Measurements from ENCODE around the gene PRSS38. TPM values are rescaled to one million over a fixed set of nuclear protein-coding genes. Genes with fewer than 3 reads are reported as not detected.
A peak's percentile ranks its signal among the peaks of the same experiment; 100 is the strongest.

The PRSS38 gene
- total RNA-seq, 2 donors from 2014 or later = not detected

GRCh38 chr1:227774821-227775661 is 40.4 kb upstream of the PRSS38 start:
- peaks cover 35% of the 10 kb centered on the region for H3K36me3 Mint-ChIP-seq (ENCODE audit: low read depth)
- H3K27me3 Mint-ChIP-seq = no peaks in the 10 kb centered on the region
- no peak overlapping the region for H3K4me3 Mint-ChIP-seq
- ATAC-seq (replicated peaks) = no peak
- no peaks in the 10 kb centered on the region for H3K9me3 Mint-ChIP-seq
- no peak overlapping the region for H3K27ac Mint-ChIP-seq
- H3K4me1 Mint-ChIP-seq = peaks cover 11% of the 10 kb centered on the region

GRCh38 chr1:227775841-227776240 is 39.6 kb upstream of the PRSS38 start:
- Mint-ChIP-seq H3K27me3 (no peaks in the 10 kb centered on the region), H3K4me3 (no peak overlapping the region), H3K27ac (no peak overlapping the region), H3K9me3 (no peaks in the 10 kb centered on the region), H3K36me3 (ENCODE audit: low read depth) (peaks cover 35% of the 10 kb centered on the region), H3K4me1 (peaks cover 11% of the 10 kb centered on the region)
- ATAC-seq (replicated peaks) = no peak

GRCh38 chr1:227776331-227776771 is 39.1 kb upstream of the PRSS38 start:
- Mint-ChIP-seq H3K4me1 (peaks cover 11% of the 10 kb centered on the region), H3K36me3 (ENCODE audit: low read depth) (peaks cover 35% of the 10 kb centered on the region), H3K27me3 (no peaks in the 10 kb centered on the region), H3K9me3 (no peaks in the 10 kb centered on the region), H3K4me3 (no peak overlapping the region), H3K27ac (no peak overlapping the region)
- no peak for ATAC-seq (replicated peaks)

- H3K4me1 Mint-ChIP-seq = peaks cover 11% of the 10 kb centered on the region
- no peak overlapping the region for H3K27ac Mint-ChIP-seq
- ATAC-seq (replicated peaks) = no peak
These were observed 38.3 kb upstream of the PRSS38 start for GRCh38 chr1:227777156-227777555.

GRCh38 chr1:227777646-227778045 is 37.8 kb upstream of the PRSS38 start:
- no peak for ATAC-seq (replicated peaks)
- no peaks in the 10 kb centered on the region for H3K9me3 Mint-ChIP-seq
- peaks cover 11% of the 10 kb centered on the region for H3K4me1 Mint-ChIP-seq
- no peaks in the 10 kb centered on the region for H3K27me3 Mint-ChIP-seq
- H3K27ac Mint-ChIP-seq = no peak overlapping the region
- H3K4me3 Mint-ChIP-seq = no peak overlapping the region
- peaks cover 38% of the 10 kb centered on the region for H3K36me3 Mint-ChIP-seq (ENCODE audit: low read depth)

More at GRCh38 chr1:227777156-227777555, 38.3 kb upstream of the PRSS38 start:
- H3K27me3 Mint-ChIP-seq = no peaks in the 10 kb centered on the region
- peaks cover 38% of the 10 kb centered on the region for H3K36me3 Mint-ChIP-seq (ENCODE audit: low read depth)
- H3K9me3 Mint-ChIP-seq = no peaks in the 10 kb centered on the region
- no peak overlapping the region for H3K4me3 Mint-ChIP-seq

GRCh38 chr1:227778401-227778947 is 37.0 kb upstream of the PRSS38 start:
- ATAC-seq (replicated peaks) = no peak
- no peak overlapping the region for H3K4me3 Mint-ChIP-seq
- H3K27ac Mint-ChIP-seq = no peak overlapping the region
- no peaks in the 10 kb centered on the region for H3K9me3 Mint-ChIP-seq
- H3K4me1 Mint-ChIP-seq = peaks cover 10% of the 10 kb centered on the region
- H3K36me3 Mint-ChIP-seq (ENCODE audit: low read depth) = peaks cover 38% of the 10 kb centered on the region
- no peaks in the 10 kb centered on the region for H3K27me3 Mint-ChIP-seq

- H3K4me1 Mint-ChIP-seq = peaks cover 4% of the 10 kb centered on the region
- H3K27ac Mint-ChIP-seq = no peak overlapping the region
- H3K9me3 Mint-ChIP-seq = no peaks in the 10 kb centered on the region
- H3K4me3 Mint-ChIP-seq = no peak overlapping the region
- no peak for ATAC-seq (replicated peaks)
- H3K36me3 Mint-ChIP-seq (ENCODE audit: low read depth) = peaks cover 35% of the 10 kb centered on the region
- H3K27me3 Mint-ChIP-seq = no peaks in the 10 kb centered on the region
These were observed 36.4 kb upstream of the PRSS38 start for GRCh38 chr1:227779021-227779441.

GRCh38 chr1:227779685-227780084 is 35.8 kb upstream of the PRSS38 start:
- Mint-ChIP-seq H3K27me3 (no peaks in the 10 kb centered on the region), H3K4me3 (no peak overlapping the region), H3K36me3 (ENCODE audit: low read depth) (peaks cover 29% of the 10 kb centered on the region), H3K9me3 (no peaks in the 10 kb centered on the region), H3K27ac (no peak overlapping the region), H3K4me1 (no peaks in the 10 kb centered on the region)
- no peak for ATAC-seq (replicated peaks)

GRCh38 chr1:227780101-227781044 is 35.1 kb upstream of the PRSS38 start:
- Mint-ChIP-seq H3K4me3 (no peak overlapping the region), H3K27ac (no peak overlapping the region), H3K36me3 (ENCODE audit: low read depth) (peaks cover 22% of the 10 kb centered on the region), H3K9me3 (no peaks in the 10 kb centered on the region), H3K27me3 (no peaks in the 10 kb centered on the region), H3K4me1 (no peaks in the 10 kb centered on the region)
- ATAC-seq (replicated peaks) = no peak

- ATAC-seq (replicated peaks) = no peak
- H3K4me1 Mint-ChIP-seq = no peaks in the 10 kb centered on the region
- no peak overlapping the region for H3K4me3 Mint-ChIP-seq
- H3K9me3 Mint-ChIP-seq = no peaks in the 10 kb centered on the region
- no peak overlapping the region for H3K27ac Mint-ChIP-seq
- no peaks in the 10 kb centered on the region for H3K27me3 Mint-ChIP-seq
- peaks cover 14% of the 10 kb centered on the region for H3K36me3 Mint-ChIP-seq (ENCODE audit: low read depth)
These were observed 34.1 kb upstream of the PRSS38 start for GRCh38 chr1:227781314-227781930.

GRCh38 chr1:227782226-227782625 is 33.2 kb upstream of the PRSS38 start:
- Mint-ChIP-seq H3K36me3 (ENCODE audit: low read depth) (peaks cover 11% of the 10 kb centered on the region), H3K27me3 (no peaks in the 10 kb centered on the region), H3K27ac (peak overlapping the region; percentile 38), H3K4me3 (no peak overlapping the region), H3K9me3 (no peaks in the 10 kb centered on the region), H3K4me1 (no peaks in the 10 kb centered on the region)
- no peak for ATAC-seq (replicated peaks)

- peaks cover 11% of the 10 kb centered on the region for H3K36me3 Mint-ChIP-seq (ENCODE audit: low read depth)
- no peak overlapping the region for H3K27ac Mint-ChIP-seq
- no peaks in the 10 kb centered on the region for H3K4me1 Mint-ChIP-seq
- H3K9me3 Mint-ChIP-seq = no peaks in the 10 kb centered on the region
- no peaks in the 10 kb centered on the region for H3K27me3 Mint-ChIP-seq
- no peak overlapping the region for H3K4me3 Mint-ChIP-seq
- no peak for ATAC-seq (replicated peaks)
These were observed 30.2 kb upstream of the PRSS38 start for GRCh38 chr1:227785094-227785804.

GRCh38 chr1:227785805-227786671 is 29.4 kb upstream of the PRSS38 start:
- Mint-ChIP-seq H3K36me3 (ENCODE audit: low read depth) (peaks cover 11% of the 10 kb centered on the region), H3K4me3 (peak overlapping the region; percentile 82), H3K27ac (peak overlapping the region; percentile 25), H3K4me1 (no peaks in the 10 kb centered on the region), H3K9me3 (no peaks in the 10 kb centered on the region), H3K27me3 (no peaks in the 10 kb centered on the region)
- no peak for ATAC-seq (replicated peaks)
